Measurements from ENCODE around the gene GASK1A. TPM values are rescaled to one million over a fixed set of nuclear protein-coding genes. Genes with fewer than 3 reads are reported as not detected.

The GASK1A gene
- total and polyA plus RNA-seq, 2 experiments from 2014 or later: 2.6 to 11.1 TPM

- Mint-ChIP-seq H3K9me3 (peaks cover 9% of the 10 kb centered on the region), H3K27me3 (ENCODE audit: insufficient read depth, low read depth, poor library complexity) (no peaks in the 10 kb centered on the region), H3K36me3 (ENCODE audit: low read depth) (no peaks in the 10 kb centered on the region), H3K4me1 (peaks cover 13% of the 10 kb centered on the region; the same call in 2 of the 3 replicates), H3K4me3 (no peak overlapping the region), H3K27ac (no peak overlapping the region)
- no peak overlapping the region for H2AFZ ChIP-seq
- DNase-seq (ENCODE audit: low spot score) (no peak), ATAC-seq (no peak; the same call in 2 of the 3 replicates)
- no peaks in the 10 kb centered on the region for H3K36me3 ChIP-seq (ENCODE audit: insufficient read depth)
- TF ChIP-seq ZNF331 (CRISPR knock-in tag; IDR thresholded peaks at IDR 0.05; ENCODE audit: low read depth) (no peak), CREB1 (CRISPR knock-in tag; IDR thresholded peaks at IDR 0.05; ENCODE audit: low read depth) (no peak), EZH2 (IDR thresholded peaks at IDR 0.05; ENCODE audit: low read depth, unreplicated experiment) (no peak), ZNF114 (CRISPR knock-in tag; IDR thresholded peaks at IDR 0.05) (no peak), ZNF462 (CRISPR knock-in tag; IDR thresholded peaks at IDR 0.05) (no peak), POLR2AphosphoS5 (IDR thresholded peaks at IDR 0.05; ENCODE audit: low read depth) (no peak), EZH2phosphoT487 (IDR thresholded peaks at IDR 0.05; ENCODE audit: unreplicated experiment) (no peak), REST (IDR thresholded peaks at IDR 0.05; ENCODE audit: unreplicated experiment) (no peak), JUNB (IDR thresholded peaks at IDR 0.05; ENCODE audit: unreplicated experiment) (no peak), CTCF (conservative IDR thresholded peaks at IDR 0.05; ENCODE audit: low read depth in 2 of 2) (no peak), STAT1 (IDR thresholded peaks at IDR 0.05; ENCODE audit: unreplicated experiment) (no peak), ETS1 (IDR thresholded peaks at IDR 0.05) (no peak), NANOG (IDR thresholded peaks at IDR 0.05; ENCODE audit: borderline replicate concordance) (no peak)
- no peaks in the 10 kb centered on the region for H3K27me3 ChIP-seq (ENCODE audit: insufficient read depth)
- no peak overlapping the region for H3K4me2 ChIP-seq
- H3F3A ChIP-seq (replicated peaks; ENCODE audit: low read depth): no peaks in the 10 kb centered on the region
- no peak overlapping the region for H3K4me3 ChIP-seq
- H3K79me2 ChIP-seq (replicated peaks; ENCODE audit: insufficient read depth): no peaks in the 10 kb centered on the region
- H3K27ac ChIP-seq (ENCODE audit: low read depth): no peak overlapping the region
- no peaks in the 10 kb centered on the region for H3K9me2 ChIP-seq (ENCODE audit: insufficient read depth)
- H4K20me1 ChIP-seq (replicated peaks; ENCODE audit: insufficient read depth): no peaks in the 10 kb centered on the region
- no peaks in the 10 kb centered on the region for H3K4me1 ChIP-seq (ENCODE audit: insufficient read depth)
Observed at GRCh38 chr3:43019006-43019809, 40.1 kb downstream of the GASK1A start.

Measured in GM23338 (cell line).